ENCODE data around the gene KCNK7. TPM values are rescaled to one million over a fixed set of nuclear protein-coding genes. Genes with fewer than 3 reads are reported as not detected.

Gene KCNK7
- total and polyA plus RNA-seq, 2 donors (not counting 3 experiments of a cell fraction or from before 2014, with no cell fraction given) = 0.17 to 0.60 TPM

- Histone ChIP-seq H2AFZ (ENCODE audit: low read depth, low read length) (no peak overlapping the region), H3K27ac (ENCODE audit: insufficient read depth, low read depth, low read length) (no peak overlapping the region), H3K79me2 (ENCODE audit: control insufficient read depth, insufficient read depth, low read length) (no peaks in the 10 kb centered on the region), H3K4me1 (ENCODE audit: control insufficient read depth, extremely low read depth, insufficient read depth, low read length) (peaks cover 7% of the 10 kb centered on the region), H3K9me3 (replicated peaks; ENCODE audit: control insufficient read depth, insufficient read depth, low read length) (no peaks in the 10 kb centered on the region), H3K9ac (replicated peaks; ENCODE audit: extremely low read depth, insufficient read depth, low read length) (no peak overlapping the region), H3K27me3 (ENCODE audit: control insufficient read depth in 2 of 2, insufficient read depth in 2 of 2, low read length in 2 of 2) (no peaks in the 10 kb centered on the region), H3K36me3 (ENCODE audit: control insufficient read depth in 2 of 2, extremely low read depth in 1 of 2, insufficient read depth in 2 of 2, low read length in 2 of 2) (peaks cover 4 to 7% of the 10 kb centered on the region in 2 experiments), H3K4me2 (ENCODE audit: insufficient read depth, low read length) (no peak overlapping the region), H4K20me1 (replicated peaks; ENCODE audit: control insufficient read depth, extremely low read depth, insufficient read depth, low read length) (no peaks in the 10 kb centered on the region), H3K4me3 (replicated peaks in 1 of 3; ENCODE audit: insufficient read depth in 1 of 3, low read depth in 1 of 3, low read length in 3 of 3) (no peak overlapping the region), H3K9me1 (replicated peaks; ENCODE audit: control insufficient read depth, extremely low read depth, insufficient read depth, low read length) (no peaks in the 10 kb centered on the region)
- CTCF ChIA-PET = interaction anchor here (0.9 to 12.2 kb wide), 15 partner anchors 8 to 226 kb away, joined by 3 to 206 read pairs (median 9); partner anchors contain the start of genes EHBP1L1, FAM89B, MAP3K11 and PCNX3
- FAIRE-seq (no peak), DNase-seq (ENCODE audit: low read depth, low spot score) (no peak)
- TF ChIP-seq MAX (IDR thresholded peaks at IDR 0.05; ENCODE audit: insufficient read depth, insufficient read length) (no peak), POLR2AphosphoS5 (IDR thresholded peaks at IDR 0.05; ENCODE audit: insufficient read depth, low read depth, low read length) (no peak), JUN (IDR thresholded peaks at IDR 0.05; ENCODE audit: borderline replicate concordance, insufficient read depth, insufficient read length, low read depth) (no peak), POLR2A (IDR thresholded peaks at IDR 0.05; ENCODE audit: low read depth, low read length) (peak; percentile 5), EZH2 (IDR thresholded peaks at IDR 0.05; ENCODE audit: borderline replicate concordance, low read depth, low read length, severe bottlenecking) (no peak), GATA2 (IDR thresholded peaks at IDR 0.05; ENCODE audit: insufficient read depth, insufficient read length, low read depth, low read length) (no peak), FOS (IDR thresholded peaks at IDR 0.05; ENCODE audit: borderline replicate concordance, insufficient read depth, low read length) (no peak)
- intact Hi-C loops (cut with micrococcal nuclease) = loop anchor here (1.0 to 5.0 kb wide), 3 partner anchors 14 to 226 kb away; no protein-coding TSS in a partner anchor
- dilution Hi-C loops (cut with MboI; ENCODE audit: extremely low pct_ligation_motif_present, low sequenced_read_pairs) = no loop called here
- POLR2A ChIA-PET = interaction anchor here (0.5 to 1.3 kb wide), 2 partner anchors 16 to 225 kb away, joined by 3 read pairs; no protein-coding TSS in a partner anchor
- BruUV-seq (replicated peaks) = no TSS peak
Measured at GRCh38 chr11:65592858-65593517, 2.6 kb downstream of the KCNK7 start.

All from endothelial cell of umbilical vein (primary cell).